ENCODE data around the gene MEGF6.

- TF ChIP-seq CTCF (IDR thresholded peaks at IDR 0.05; ENCODE audit: poor library complexity) (no peak), EZH2 (IDR thresholded peaks at IDR 0.05; ENCODE audit: borderline replicate concordance) (no peak)
These were observed 86.6 kb downstream of the MEGF6 start for GRCh38 chr1:3524556-3525203.

Data from hepatocyte (in vitro differentiated cells).